ENCODE results near the gene HABP2. TPM values are rescaled to one million over a fixed set of nuclear protein-coding genes. Genes with fewer than 3 reads are reported as not detected.

HABP2 gene
- polyA plus RNA-seq, 5 donors = 0.15 to 1.3 (median 0.49) TPM

DNA sequence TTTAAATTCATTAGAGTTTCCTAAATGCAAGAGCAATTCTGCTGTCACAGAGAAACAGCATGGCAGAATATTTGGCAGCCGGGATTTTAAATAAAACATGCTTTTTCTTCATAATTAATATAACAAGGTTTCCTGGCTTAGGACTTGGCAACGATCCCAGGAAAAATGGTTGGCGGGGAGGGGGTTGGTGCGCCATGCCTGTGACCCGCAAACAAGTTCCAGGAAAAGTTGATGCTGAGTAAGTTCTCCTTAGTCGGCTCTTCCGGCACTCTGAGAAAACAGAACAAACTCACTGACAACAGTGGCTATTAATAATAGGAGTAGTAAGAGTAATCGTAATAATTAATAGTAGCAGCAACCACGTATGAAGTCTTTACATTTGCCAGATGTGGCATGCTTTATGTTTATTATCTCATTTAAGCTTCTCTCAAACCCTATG lies 4.6 kb downstream of the HABP2 start:
- peak; percentile 45 to 53 for DNase-seq

DNA sequence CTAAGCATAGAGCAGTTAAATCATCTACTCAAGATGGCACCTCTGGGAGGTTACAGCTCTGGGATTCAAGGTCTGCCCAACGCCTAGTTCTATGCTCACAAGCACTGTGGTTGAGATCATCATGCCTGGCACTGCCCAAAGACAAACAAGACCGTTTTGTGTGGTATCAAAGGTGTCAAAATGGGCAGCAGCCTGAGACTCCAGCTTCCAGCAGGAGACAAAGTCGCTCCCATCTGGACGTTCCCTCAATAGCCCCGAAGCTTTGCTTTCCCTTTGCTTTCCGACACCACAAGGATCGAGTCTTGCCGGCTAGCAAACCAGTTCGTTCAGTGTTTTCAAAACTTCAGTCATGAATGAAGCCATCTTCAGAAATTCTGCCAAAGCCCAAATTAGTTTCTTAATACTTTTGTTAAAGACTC lies 5.1 kb downstream of the HABP2 start:
- DNase-seq = no peak

DNA sequence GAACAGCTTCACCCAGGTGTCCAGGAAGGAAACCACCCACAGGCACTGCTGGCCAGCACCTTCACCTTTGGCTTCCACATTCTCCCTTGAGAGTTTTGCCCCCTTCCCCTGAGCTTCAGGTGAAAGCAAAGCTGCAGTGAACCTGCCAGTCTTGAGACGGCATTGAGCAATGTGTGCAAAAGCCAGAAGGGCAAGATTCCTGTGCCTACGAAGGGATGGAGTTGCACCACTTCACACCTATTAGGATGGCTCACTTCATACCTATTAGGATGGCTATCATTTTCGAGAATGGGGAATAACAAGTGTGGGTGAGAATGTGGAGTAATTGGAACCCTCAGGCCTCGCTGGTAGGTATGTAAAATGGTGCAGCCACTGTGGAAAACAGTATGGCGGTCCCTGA lies 7.2 kb downstream of the HABP2 start:
- no peak for DNase-seq

DNA sequence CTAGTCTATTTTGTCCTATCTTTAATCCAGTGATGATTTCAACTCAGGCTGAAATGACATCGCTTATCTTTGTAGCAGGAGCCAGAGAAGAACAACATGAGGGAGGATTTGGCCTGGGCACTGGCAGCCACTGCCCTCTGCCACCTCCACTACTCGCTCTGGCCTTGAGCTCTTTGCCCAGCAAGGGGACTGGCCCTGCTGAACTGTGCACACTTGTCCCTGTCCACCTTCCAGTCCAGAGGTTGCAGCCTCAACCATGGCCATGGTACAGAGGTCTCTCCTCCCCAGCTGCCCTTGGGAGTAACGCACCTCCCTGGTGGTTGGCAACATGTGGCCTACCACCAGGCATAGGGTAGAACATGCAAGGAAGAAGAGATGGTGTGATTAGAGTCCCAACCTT lies 8.4 kb downstream of the HABP2 start:
- DNase-seq = no peak

DNA sequence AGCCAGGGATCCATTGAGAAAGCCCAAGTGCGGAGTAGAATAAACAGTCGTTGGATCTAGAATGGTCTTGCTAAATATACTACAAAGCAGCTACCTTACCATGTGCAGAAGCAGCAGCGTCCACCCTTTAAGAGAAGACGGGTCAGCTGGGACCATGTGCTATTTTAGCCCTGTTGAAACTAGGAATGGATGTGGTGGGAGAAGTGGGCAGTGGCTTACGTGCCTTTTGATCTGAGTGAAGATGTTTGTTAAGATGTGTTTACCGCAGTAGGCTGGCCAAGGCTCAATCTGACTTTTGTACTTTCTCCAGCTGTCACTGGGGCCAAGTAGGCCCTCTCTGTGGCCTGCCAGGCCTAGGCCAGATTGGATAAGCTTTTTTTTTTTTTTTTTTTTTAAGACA lies 9.2 kb downstream of the HABP2 start:
- DNase-seq = no peak

DNA sequence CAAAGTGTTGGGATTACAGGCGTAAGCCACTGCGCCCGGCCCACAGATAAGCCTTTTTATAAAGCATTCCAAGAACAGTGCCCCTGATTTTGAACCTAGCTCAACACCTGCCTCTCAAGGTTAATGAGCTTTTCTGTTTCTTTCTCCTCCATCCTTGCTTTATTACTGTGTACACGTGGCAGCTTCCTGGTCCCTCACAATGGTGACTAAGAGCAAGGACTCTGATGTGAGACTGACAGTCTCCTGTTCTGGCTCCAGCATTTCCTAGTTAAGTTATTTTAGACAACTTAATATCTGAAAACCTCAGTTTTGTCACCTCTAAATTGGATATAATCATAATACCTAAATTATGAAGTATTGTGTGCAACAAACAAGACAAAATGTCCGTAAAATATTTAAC lies 9.9 kb downstream of the HABP2 start:
- DNase-seq = no peak

DNA sequence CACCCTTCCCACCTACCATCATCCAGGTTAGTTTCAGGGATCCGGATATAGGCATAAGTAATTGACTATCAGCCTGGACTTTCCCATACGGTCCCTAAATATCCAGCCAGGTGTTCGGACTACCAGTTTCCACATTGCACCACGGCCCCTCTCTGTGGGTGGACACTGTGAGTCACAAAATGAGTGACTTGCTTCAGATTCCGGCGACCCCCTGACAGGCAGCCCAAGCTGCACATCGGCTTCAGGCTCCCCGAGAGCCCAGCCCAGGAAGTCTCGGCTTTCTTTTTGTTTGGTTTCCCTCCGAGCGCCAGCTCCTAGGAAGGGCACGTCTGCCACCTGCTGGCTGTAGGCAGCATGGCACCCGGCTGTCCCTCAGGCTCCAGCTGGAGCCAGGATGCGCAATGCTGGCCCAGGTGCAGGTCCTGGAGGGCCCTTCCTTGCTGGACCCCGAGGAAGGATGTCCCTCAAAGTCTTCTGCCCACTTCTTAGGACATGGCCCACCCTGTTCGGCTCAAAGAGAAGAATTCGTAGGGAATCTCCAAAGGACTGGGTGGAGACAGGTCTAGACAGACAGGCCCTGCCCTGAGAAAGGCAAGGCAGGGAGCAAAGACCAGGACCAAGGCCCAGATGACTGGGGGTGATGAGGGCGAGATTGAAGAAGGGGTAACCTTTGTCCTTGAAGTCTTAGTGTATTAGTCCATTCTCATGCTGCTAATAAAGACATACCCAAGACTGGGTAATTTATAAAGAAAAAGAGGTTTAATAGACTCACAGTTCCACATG lies 10.6 kb downstream of the HABP2 start:
- DNase-seq = peak; percentile 68 to 77

DNA sequence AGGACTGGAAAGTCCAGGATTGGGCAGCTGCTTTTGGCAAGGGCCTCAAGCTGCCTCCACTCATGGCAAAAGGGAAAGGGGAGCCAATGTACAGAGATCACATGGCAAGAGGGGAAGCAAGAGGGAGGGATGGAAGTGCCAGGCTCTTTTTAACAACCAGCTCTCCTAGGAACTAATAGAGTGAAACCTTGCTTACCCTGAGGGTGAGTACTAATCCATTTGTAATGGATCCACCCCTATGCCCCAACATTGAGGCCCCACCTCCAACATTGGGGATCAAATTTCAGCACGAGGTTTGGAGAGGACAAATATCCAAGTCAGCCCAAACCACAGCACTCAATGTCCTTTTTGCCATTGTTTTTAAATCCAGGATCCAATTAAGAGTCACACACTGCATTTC lies 12.5 kb downstream of the HABP2 start:
- no peak for DNase-seq

DNA sequence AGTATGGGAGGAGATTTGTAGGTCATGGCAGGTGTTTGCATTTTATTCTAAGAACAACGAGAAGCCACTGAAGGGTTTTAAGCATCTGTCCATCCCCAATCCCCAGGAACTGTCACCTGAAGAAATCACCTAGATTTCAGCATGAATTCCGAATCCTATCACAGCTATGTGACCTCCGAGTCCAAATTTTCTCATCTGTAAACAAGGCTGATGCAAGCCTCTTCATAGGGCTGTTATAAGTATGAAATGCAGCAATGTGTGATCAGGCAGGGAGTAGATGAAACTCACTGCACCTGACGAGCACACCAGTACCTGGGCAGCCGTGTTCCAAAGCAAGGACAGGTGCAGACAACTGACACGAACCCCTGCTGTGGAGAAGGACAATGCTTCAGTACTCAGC lies 14.0 kb downstream of the HABP2 start:
- no peak for DNase-seq

DNA sequence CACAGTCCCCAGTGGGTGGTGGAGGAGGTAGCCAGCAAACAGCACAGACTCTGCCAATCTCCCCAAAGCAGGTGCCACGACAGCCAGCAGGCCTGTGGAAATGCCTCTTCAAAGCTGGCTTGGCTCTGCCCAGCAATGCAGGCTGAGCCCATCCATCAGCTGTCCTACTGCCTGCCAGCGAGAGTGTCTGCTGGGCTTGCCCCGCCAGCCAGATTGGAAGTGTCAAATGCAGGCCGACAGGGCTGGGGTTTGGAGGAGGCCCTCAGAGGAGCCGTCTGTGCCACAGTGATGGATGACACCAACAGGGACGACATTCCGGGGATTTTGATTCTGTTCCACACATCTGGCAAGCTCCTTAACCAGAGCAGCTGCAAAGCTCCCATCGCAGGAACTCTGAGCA lies 16.7 kb downstream of the HABP2 start:
- no peak for DNase-seq

DNA sequence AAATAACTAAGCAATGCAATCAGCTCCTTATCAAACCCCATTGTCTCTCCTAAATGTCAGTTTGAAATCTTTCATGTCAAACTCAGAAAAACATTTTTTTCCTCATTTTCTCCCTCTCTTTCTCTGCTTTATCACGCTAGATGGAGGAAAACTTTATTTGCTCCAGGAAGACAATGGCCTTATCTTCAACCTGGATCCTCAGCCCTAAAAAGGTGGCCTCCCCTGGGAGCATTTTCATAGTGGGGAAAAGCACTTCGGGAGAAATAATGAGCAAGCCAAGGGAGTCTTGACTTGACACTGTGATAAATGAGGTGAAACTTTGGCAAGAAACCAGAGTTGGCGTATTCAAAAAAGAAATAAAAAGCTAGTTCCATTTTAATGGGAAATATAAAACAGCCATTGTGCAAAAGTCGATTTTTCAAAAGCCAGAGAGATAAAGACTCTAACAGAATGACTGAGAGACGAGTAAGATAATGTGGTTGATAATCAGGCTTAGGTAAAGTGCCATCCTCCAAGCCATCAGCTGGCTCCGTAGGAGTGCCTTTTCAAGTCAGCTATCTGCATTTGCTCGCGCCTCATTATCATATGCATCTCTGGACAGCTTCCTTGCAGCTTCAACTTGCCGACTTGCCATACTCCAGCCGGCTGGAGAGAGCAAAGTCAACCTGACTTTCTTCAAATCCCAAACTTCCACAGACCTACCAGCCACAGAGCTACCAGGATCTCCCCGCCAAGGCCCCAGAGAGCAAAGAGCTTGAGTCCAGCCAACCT lies 19.9 kb downstream of the HABP2 start:
- no peak for DNase-seq

DNA sequence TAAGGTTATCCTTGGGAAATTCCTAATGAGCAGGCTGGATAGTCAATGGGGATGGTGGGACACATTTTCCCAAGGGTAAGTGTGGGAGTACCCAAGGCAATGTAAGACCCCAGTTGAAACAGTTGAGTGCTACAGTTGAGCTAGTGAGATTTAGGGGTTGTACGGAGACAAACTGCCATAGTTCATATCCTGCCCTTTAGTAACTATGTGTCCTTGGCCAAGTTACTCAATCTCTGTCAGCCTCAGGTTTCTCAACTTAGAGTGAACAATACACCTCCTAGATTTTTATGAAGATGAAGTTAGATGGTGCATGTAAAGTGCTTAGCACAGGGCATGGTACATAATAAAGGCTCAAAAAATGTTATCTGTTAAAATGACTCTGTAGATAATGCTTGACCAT lies 20.5 kb downstream of the HABP2 start:
- DNase-seq = no peak

DNA sequence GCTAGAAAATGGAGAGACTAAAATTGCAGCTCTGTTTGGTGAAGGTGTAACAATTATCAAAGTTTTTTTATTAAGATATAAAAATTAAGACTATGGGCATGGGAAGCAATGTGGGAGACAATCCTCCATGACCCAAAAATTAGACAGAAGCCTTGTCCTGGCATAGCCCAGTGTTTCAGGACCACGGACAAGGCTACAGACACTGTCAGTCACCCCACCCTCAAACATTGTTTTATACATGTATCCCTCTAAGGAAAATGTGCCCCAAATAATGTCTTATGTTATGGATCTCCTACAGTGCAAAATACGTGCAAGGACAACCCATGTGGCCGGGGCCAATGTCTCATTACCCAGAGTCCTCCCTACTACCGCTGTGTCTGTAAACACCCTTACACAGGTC lies 24.0 kb downstream of the HABP2 start:
- DNase-seq = peak in 1 of 2 donors; percentile 33

DNA sequence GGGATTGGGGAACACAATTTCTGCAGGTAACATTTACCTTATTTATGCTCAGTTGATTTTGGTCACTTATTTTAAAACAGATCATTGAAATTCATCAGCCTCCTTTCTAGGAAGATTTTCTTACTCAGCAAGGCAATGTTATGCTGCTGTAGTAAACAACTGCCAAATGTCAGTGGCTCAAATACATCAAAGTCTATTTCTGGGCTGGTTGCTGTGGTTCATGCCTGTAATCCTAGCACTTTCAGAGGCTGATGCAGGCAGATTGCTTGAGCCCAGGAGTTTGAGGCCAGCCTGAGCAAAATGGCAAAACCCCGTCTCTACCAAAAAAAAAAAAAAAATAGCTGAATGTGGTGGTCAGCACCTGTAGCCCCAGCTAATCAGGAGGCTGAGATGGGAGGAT lies 25.9 kb downstream of the HABP2 start:
- no peak for DNase-seq

DNA sequence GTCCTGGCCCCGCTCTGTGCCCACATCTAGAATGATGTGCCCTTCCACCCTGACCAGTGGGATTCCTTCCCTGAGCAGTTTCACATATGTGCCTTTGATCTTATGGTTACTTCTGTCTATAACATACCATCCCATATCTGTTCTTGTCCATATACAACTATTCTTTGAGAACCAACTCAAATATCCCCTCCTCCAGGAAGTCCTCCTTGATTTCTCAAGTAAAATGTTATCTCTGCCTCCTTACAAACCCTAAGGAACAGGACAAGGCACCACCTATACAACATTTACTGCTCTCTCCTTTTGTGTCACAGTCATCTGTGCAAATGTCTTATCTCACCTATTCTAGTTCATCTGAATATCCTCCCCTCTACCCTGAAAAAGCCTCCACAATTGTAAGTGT lies 28.2 kb downstream of the HABP2 start:
- DNase-seq = no peak

DNA sequence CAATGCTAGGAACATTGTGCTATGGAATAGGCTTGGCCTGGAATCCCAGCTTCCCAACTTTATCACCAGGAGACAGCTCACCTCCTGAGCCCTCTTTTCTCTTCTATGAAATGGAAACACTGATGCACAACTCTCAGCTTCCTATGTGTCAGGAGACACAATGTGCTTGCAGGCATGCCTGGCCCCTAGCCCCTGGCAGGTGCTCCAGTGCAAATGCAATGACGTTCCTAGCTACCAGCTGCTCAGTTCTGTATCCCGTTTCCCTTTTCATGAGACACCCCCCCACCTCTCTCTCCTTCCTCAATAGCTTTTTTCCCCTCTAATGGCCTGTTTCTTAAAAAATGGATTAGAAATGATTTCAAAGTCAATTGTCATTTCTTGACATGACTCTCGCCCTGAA lies 30.7 kb downstream of the HABP2 start:
- DNase-seq = no peak

DNA sequence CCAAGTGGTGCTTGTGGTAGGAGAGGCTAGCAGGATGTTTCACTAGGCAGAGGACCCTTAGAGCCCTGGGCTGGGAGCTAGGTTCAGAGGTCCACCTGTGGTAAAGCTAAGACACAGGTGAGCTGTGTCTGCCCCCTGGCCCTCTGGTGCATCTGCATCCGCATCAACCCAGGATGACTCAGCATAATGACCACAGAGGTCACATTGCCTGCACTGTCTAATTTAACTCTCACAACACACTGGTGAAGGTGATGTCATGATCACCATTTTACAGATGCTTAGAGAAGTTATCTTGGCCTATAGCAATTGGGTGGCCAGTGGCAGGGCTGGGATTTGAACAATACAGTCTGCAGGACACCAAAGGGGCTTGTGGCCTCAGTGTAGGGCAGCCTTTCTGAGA lies 33.1 kb downstream of the HABP2 start:
- no peak for DNase-seq

DNA sequence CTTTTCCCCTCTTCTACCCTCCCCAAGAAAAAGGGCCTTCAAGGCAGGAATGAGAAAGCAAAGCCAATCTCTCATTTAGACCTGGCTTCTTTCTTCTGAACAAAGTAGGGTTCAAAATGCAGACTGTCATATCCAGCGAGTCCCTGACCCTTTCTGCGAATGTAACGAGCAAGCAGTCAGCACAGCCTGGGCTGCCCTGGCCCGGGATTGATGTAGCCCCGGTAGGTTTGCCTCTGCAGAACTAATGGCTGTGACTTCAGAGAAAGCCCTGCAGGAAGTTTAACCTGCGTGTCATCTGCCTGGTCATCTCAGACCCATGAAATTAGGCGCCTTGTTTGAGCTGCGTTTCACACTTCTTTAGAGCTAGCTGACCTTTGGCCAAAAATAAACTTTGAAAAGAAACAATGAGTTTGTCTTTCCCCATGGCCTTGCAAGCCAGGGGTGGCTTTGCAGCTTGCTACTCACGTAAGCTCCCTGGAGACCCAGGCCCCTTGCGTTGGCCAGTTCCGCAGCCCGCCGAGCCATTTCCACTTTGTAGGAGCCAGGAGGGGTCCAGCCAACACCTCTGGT lies 36.4 kb downstream of the HABP2 start:
- no peak for DNase-seq

DNA sequence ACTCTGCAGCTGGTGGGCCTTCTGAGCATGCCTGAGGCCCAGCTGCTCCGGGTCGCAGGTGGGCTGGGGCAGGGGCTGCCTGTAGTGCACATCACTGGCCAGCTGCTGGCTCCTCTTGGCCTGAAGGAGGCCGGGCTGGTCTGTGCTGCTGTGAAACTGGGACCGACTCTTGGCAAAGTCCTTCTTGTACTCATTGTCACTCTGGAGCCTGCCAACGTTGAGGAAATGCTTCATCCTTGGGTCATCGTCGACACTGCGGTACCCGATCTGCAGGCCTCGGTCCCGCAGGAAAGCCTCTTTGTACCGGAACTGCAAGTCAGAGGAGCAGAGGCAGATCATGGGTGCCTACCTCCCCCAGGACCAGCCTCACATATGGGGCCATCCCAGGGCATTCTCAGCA lies 37.7 kb downstream of the HABP2 start:
- DNase-seq = no peak

DNA sequence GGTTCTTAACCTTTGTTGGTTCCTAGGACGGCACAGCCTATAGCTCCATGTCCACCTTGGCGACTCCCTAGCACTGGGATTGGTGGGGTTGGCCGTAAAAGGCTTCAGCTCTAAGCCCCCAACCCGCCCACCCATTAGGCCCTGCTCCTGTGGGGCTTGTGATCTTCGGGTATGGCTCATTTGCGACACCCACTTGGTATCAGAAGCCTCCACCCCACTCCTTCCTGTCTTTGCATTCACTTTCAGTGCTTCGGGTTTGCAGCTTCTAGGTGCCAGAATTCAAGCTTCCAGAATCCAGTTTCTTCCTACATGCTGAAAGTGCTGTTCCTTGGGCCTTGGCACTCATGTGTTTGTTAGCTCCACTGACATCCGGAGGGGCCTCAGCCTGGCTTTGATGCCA lies 39.5 kb downstream of the HABP2 start:
- DNase-seq = no peak

DNA sequence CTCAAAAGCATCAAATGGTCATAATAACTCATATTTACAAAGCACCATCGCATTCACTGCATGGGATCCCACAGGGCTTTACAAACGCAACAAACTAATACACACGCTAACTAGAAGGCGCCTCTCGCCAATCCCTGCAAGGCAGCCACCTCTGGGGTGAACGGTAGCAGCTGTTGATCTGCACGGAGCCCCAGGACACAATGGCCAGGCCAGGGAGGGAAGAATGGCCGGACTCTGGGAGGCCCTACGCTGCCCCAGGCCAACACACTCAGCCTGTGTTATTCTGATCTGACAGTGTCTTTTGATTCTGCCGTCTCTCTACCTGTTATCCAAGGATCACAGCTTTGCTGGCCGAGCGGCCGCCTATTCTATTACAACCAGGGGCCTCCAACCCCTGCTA lies 41.8 kb downstream of the HABP2 start:
- no peak for DNase-seq

DNA sequence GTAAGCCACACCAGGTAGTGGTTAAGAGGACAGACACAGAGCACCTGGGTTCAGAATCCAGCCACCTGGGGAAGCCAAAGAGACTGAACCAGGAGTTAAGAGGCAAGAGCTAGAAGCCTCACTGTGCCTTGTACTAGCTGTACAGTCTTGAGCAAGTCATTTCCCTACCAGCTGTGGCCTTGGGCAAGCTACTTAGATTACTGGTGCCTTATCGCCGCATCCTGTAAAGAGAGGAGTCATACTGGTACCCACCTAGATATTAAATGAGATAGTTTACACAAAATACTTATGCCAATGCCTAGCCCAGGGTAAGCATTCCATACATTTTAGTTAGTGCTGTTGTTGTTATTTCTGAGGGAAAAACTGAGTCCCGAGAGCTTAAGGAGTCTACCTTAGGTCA lies 47.7 kb downstream of the HABP2 start:
- no peak for DNase-seq
